Endothelial cell of umbilical vein (primary cell): Measurements from ENCODE around the gene EEF1B2. TPM values are rescaled to one million over a fixed set of nuclear protein-coding genes. Genes with fewer than 3 reads are reported as not detected.

Experiments
- BruUV-seq: library from RNA; stranded (reverse); fragments of 400-500 nt; replicated peaks from 2 replicates; lab custom pipeline; 2021; lab: Mats Ljungman, UMichigan
- CTCF ChIA-PET: fragments of 300-600, 350-600 bp; sonication (Branson Sonifier 250); formaldehyde crosslinking; loops from one replicate; lab custom pipeline; 2021; ENCODE audit warnings: antibody characterized with exemption, inconsistent platforms; lab: Charles Lee
- POLR2A ChIA-PET: fragments of 300-600, 350-600 bp; sonication (Branson Sonifier 250); formaldehyde crosslinking; loops from one replicate; lab custom pipeline; 2021; ENCODE audit warnings: antibody characterized with exemption, inconsistent platforms; lab: Charles Lee
- DNase-seq: peaks from one replicate; pipeline ENCODE4 v3.0.0-alpha.2; 2011; ENCODE audit warnings: low read depth, low spot score
- FAIRE-seq: peaks from 2 replicates; lab custom pipeline; 2011; peaks lifted over from hg19 to GRCh38; lab: Jason Lieb, UNC
- H2AFZ ChIP-seq: 2 replicates; pipeline ENCODE4 v1.6.0; 2012; ENCODE audit warnings: low read depth, low read length, control low read depth, inconsistent platforms
- H3K27ac ChIP-seq: 2 replicates; pipeline ENCODE4 v1.5.1; 2011; ENCODE audit warnings: low read depth, mild to moderate bottlenecking, control low read depth, low read length, moderate library complexity; ENCODE audit not compliant: insufficient read depth
- H3K27me3 ChIP-seq, 2 experiments: 2 replicates each; pipeline versions ENCODE4 v1.6.0 to v1.6.1; 2011; ENCODE audit warnings: low read length in 2 of 2, mixed read lengths in 1 of 2; ENCODE audit not compliant: control insufficient read depth in 2 of 2, insufficient read depth in 2 of 2
- H3K36me3 ChIP-seq, 2 experiments: 2 replicates in 1 of 2; 3 replicates in 1 of 2; pipeline ENCODE4 v1.5.1; 2011; ENCODE audit warnings: low read length in 2 of 2, mild to moderate bottlenecking in 1 of 2, moderate library complexity in 1 of 2; ENCODE audit not compliant: control insufficient read depth in 2 of 2, insufficient read depth in 2 of 2; ENCODE audit errors: extremely low read depth in 1 of 2
- H3K4me1 ChIP-seq: 3 replicates; pipeline ENCODE4 v1.5.1; 2011; ENCODE audit warnings: mild to moderate bottlenecking, low read length; ENCODE audit not compliant: control insufficient read depth, insufficient read depth; ENCODE audit errors: extremely low read depth
- H3K4me2 ChIP-seq: 2 replicates; pipeline ENCODE4 v1.6.1; 2011; ENCODE audit warnings: low read length, control low read depth, mixed read lengths; ENCODE audit not compliant: insufficient read depth
- H3K4me3 ChIP-seq, 3 experiments: fragments of 200-600 bp in 1 of 3; sonication (generic), shearing (Covaris generic) in 1 of 3; replicated peaks in 1 of 3; 2 replicates each; pipeline ENCODE4 v1.5.1; 2011 to 2016; ENCODE audit warnings: control low read depth in 3 of 3, low read length in 3 of 3, mild to moderate bottlenecking in 2 of 3, inconsistent platforms in 1 of 3, low read depth in 1 of 3, moderate library complexity in 1 of 3; ENCODE audit not compliant: insufficient read depth in 1 of 3
- H3K79me2 ChIP-seq: 2 replicates; pipeline ENCODE4 v1.6.0; 2012; ENCODE audit warnings: low read length, inconsistent platforms; ENCODE audit not compliant: control insufficient read depth, insufficient read depth
- H3K9ac ChIP-seq: replicated peaks from 2 replicates; pipeline ENCODE3; 2011; ENCODE audit warnings: low read length, control low read depth; ENCODE audit not compliant: insufficient read depth; ENCODE audit errors: extremely low read depth
- H3K9me1 ChIP-seq: replicated peaks from 3 replicates; pipeline ENCODE4 v1.6.0; 2011; ENCODE audit warnings: mild to moderate bottlenecking, low read length; ENCODE audit not compliant: control insufficient read depth, insufficient read depth; ENCODE audit errors: extremely low read depth
- H3K9me3 ChIP-seq: replicated peaks from 2 replicates; pipeline ENCODE4 v1.5.1; 2012; ENCODE audit warnings: low read length, inconsistent platforms; ENCODE audit not compliant: control insufficient read depth, insufficient read depth
- H4K20me1 ChIP-seq: replicated peaks from 2 replicates; pipeline ENCODE3; 2011; ENCODE audit warnings: mild to moderate bottlenecking, low read length; ENCODE audit not compliant: control insufficient read depth, insufficient read depth; ENCODE audit errors: extremely low read depth
- FOS ChIP-seq: IDR thresholded peaks from 2 replicates; pipeline ENCODE4 v1.6.1; 2011; ENCODE audit warnings: mild to moderate bottlenecking, low read length, moderate library complexity, borderline replicate concordance; ENCODE audit not compliant: insufficient read depth
- POLR2A ChIP-seq: IDR thresholded peaks from 2 replicates; pipeline ENCODE4 v1.6.1; 2012; ENCODE audit warnings: low read depth, mild to moderate bottlenecking, control low read depth, low read length
- POLR2AphosphoS5 ChIP-seq: IDR thresholded peaks from 2 replicates; pipeline ENCODE4 v1.6.1; 2012; ENCODE audit warnings: low read depth, mild to moderate bottlenecking, control low read depth, low read length, moderate library complexity; ENCODE audit not compliant: insufficient read depth
- dilution Hi-C: fragments of 300-500 bp; cut with MboI; formaldehyde crosslinking; loops from one replicate; pipeline ENCODE4 v1.15.0; 2019; ENCODE audit warnings: low sequenced_read_pairs; ENCODE audit not compliant: extremely low pct_ligation_motif_present
- intact Hi-C: fragments of 100-400 bp; cut with micrococcal nuclease; formaldehyde crosslinking; loops from one replicate; pipeline ENCODE4 v1.10.0; 2022
- polyA plus RNA-seq, 4 experiments: library from polyadenylated mRNA; depleted of rRNA in 3 of 4; stranded (reverse) in 3 of 4; unstranded in 1 of 4; fragments of >200 nt; gene quantifications; 2 replicates each; pipeline versions ENCODE4 v1.2.1 to v1.2.3, GENCODE V29; 2011 to 2012; ENCODE audit warnings: missing spikeins in 1 of 4
- small RNA-seq: library from RNA; depleted of rRNA; stranded (forward); fragments of <200 nt; gene quantifications from one replicate; pipeline ENCODE3, GENCODE V24; 2012; ENCODE audit warnings: low replicate concordance, low read depth; ENCODE audit not compliant: insufficient read depth, insufficient read length
- total RNA-seq: library from RNA; stranded (reverse); gene quantifications from 2 replicates; pipeline ENCODE4 v1.2.3, GENCODE V29; 2021
- TF ChIP-seq, protein P1 (sequence below): IDR thresholded peaks from 2 replicates; pipeline ENCODE4 v1.6.1; 2011; ENCODE audit not compliant: insufficient read depth, insufficient read length

EEF1B2 gene
- total and polyA plus RNA-seq, 2 donors (not counting 3 experiments of a cell fraction or from before 2014, with no cell fraction given) = 454 to 576 TPM

DNA sequence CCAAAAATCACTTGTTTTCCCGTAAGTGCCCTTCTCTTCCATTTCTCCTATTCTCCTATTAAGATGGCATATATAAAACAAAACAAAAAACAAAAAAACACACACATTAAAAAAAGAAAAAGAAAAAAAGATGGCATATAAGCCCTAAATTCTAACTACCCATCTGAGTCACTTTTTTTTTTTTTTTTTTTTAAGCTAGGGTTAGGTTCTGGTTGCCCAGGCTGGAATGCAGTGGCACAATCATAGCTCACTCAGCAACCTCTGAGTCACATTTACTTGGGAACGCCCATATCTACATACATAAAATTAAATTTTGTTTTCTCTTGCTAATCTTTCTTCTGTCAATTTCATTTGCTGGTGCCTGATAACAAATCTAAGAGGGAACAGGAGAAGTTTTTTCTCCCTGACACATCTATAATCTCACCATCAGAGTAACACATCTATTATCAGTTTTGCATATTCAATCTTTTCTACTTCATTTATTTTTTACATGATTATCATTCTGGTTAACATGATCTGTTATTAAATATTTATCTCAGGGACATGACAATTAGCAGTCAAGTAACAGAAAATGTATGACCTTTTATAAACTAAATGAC, 52.1 kb downstream of the EEF1B2 start:
- FAIRE-seq (no peak), DNase-seq (no peak)
- Histone ChIP-seq H3K9me1 (no peaks in the 10 kb centered on the region), H3K9ac (no peak overlapping the region), H3K4me3 (no peak overlapping the region), H3K27me3 (no peaks in the 10 kb centered on the region), H3K4me1 (no peaks in the 10 kb centered on the region), H2AFZ (no peak overlapping the region), H3K36me3 (no peaks in the 10 kb centered on the region), H3K9me3 (no peaks in the 10 kb centered on the region), H4K20me1 (no peaks in the 10 kb centered on the region), H3K79me2 (no peaks in the 10 kb centered on the region), H3K27ac (no peak overlapping the region), H3K4me2 (no peak overlapping the region)
- POLR2A ChIA-PET = no interaction called here
- TF ChIP-seq POLR2A = no peak
- TF ChIP-seq FOS = peak; percentile 17
- TF ChIP-seq, protein P1, sequence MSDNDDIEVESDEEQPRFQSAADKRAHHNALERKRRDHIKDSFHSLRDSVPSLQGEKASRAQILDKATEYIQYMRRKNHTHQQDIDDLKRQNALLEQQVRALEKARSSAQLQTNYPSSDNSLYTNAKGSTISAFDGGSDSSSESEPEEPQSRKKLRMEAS = no peak
- no peak for TF ChIP-seq POLR2AphosphoS5
- intact Hi-C loops = no loop called here
- no TSS peak for BruUV-seq
- CTCF ChIA-PET = no interaction called here
- dilution Hi-C loops = no loop called here

Small RNA genes within 50 kb of the gene (small RNA-seq; reads per million reads assigned to genes)
- gene RF00134 (not detected), gene RF02271 (not detected), gene SNORA41 (not detected), gene SNORD51 (not detected)

Other genes starting within 250 kb of the EEF1B2 start
- 19.3 and 20.3 TPM in 2 replicates for gene INO80D, start 73.7 kb upstream of the EEF1B2 start, total RNA-seq
- gene INO80D, start 73.7 kb upstream of the EEF1B2 start, polyA plus RNA-seq = 2.8 and 2.9 TPM in 2 replicates
- 93.2 and 95.5 TPM in 2 replicates for gene NDUFS1, start 451 bp upstream of the EEF1B2 start, total RNA-seq
- 34.0 and 49.8 TPM in 2 replicates for gene NDUFS1, start 451 bp upstream of the EEF1B2 start, polyA plus RNA-seq
- gene ZDBF2, start 114.8 kb downstream of the EEF1B2 start, total RNA-seq = 9.6 and 9.9 TPM in 2 replicates
- 0.99 and 1.3 TPM in 2 replicates for gene ZDBF2, start 114.8 kb downstream of the EEF1B2 start, polyA plus RNA-seq